Adrenal gland (tissue), 5 donors: ENCODE data around the gene MYL9.

ENCODE experiments used
- POLR2A ChIP-seq, 2 donors: fragments of 450-650 bp; IDR thresholded peaks; one replicate each; pipeline ENCODE4 v1.6.1; 2017; ENCODE audit warnings: antibody characterized with exemption in 2 of 2, mild to moderate bottlenecking in 2 of 2, moderate library complexity in 1 of 2
- TF ChIP-seq, protein P1 (sequence below), 6 experiments: fragments of 450-650 bp in 4 of 6; fragments of 200-600 bp in 2 of 6; sonication (generic) in 1 of 6; IDR thresholded peaks; 1 replicate in 5 of 6; 2 replicates in 1 of 6; pipeline versions ENCODE4 v1.5.1 to v1.8.0; 2016 to 2021; ENCODE audit warnings: antibody characterized with exemption in 6 of 6, mild to moderate bottlenecking in 2 of 6, moderate library complexity in 1 of 6
- donor health status: DM: no; HTN: no; CAD: no.

DNA sequence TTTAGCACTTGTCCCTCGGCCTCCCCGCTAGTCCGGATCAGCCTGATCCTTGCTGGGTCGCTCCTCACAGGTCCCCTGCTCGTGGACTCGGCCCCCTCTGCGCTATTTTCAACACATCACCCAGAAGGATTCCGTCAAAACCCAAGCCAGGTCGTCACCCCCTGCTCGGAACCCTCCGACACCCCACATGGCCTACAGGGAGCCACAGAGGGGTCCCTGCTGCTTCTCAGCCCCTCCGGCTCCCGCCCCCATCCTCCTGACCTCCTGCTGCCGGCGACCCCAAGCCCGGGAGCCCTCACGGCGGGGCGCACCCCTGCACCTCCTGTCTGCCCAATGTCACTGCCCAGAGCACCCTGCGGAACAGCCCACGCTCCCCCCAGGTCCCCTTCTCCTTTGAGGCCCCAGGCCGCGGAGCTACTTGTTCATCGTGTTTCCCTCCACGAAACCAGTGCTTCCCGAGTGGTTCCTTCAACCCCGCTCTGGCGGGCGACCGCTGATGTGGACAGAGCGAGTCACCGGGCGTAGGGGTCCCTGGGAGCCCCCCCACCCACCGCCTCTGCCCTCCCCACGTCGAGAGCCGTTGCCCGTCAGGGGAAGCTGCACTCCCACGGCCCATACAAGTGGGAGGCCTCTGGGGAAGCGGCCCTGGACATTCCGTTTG lies 638 bp upstream of the MYL9 start:
- TF ChIP-seq, protein P1, sequence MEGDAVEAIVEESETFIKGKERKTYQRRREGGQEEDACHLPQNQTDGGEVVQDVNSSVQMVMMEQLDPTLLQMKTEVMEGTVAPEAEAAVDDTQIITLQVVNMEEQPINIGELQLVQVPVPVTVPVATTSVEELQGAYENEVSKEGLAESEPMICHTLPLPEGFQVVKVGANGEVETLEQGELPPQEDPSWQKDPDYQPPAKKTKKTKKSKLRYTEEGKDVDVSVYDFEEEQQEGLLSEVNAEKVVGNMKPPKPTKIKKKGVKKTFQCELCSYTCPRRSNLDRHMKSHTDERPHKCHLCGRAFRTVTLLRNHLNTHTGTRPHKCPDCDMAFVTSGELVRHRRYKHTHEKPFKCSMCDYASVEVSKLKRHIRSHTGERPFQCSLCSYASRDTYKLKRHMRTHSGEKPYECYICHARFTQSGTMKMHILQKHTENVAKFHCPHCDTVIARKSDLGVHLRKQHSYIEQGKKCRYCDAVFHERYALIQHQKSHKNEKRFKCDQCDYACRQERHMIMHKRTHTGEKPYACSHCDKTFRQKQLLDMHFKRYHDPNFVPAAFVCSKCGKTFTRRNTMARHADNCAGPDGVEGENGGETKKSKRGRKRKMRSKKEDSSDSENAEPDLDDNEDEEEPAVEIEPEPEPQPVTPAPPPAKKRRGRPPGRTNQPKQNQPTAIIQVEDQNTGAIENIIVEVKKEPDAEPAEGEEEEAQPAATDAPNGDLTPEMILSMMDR (IDR thresholded peaks at IDR 0.05): no peak
- no peak for TF ChIP-seq POLR2A (IDR thresholded peaks at IDR 0.05)
